ENCODE results near the gene EML6. TPM values are rescaled to one million over a fixed set of nuclear protein-coding genes. Genes with fewer than 3 reads are reported as not detected.

The EML6 gene
- total and polyA plus RNA-seq, 5 donors from 2014 or later = 0.06 to 0.59 (median 0.33) TPM; not detected in 1

- H3K27me3 ChIP-seq (ENCODE audit: control insufficient read depth, insufficient read depth, low read length) = no peaks in the 10 kb centered on the region
- Mint-ChIP-seq H3K27ac (peak overlapping the region; percentile 34 to 95 (median 82)), H3K4me3 (peak overlapping the region in 1 of 4 donors; percentile 42), H3K9me3 (no peaks in the 10 kb centered on the region), H3K36me3 (no peaks in the 10 kb centered on the region), H3K4me1 (peaks cover 42 to 73% (median 58%) of the 10 kb centered on the region in 4 donors), H3K27me3 (no peaks in the 10 kb centered on the region)
- H3K36me3 ChIP-seq (ENCODE audit: control insufficient read depth, insufficient read depth, low read length) = no peaks in the 10 kb centered on the region
- no peak overlapping the region for H3K4me3 ChIP-seq (ENCODE audit: low read depth, low read length)
- no peak for DNase-seq
- no peak overlapping the region for H3K27ac ChIP-seq (ENCODE audit: insufficient read depth, low read length, poor library complexity, severe bottlenecking)
- no peak for ATAC-seq (ENCODE audit: low read depth in 2 of 2)
- H3K4me1 ChIP-seq (ENCODE audit: control insufficient read depth, insufficient read depth, low read length, poor library complexity, severe bottlenecking) = peaks cover 40% of the 10 kb centered on the region
- no peaks in the 10 kb centered on the region for H3K9me3 ChIP-seq (ENCODE audit: control insufficient read depth in 2 of 2, low read length in 2 of 2)
Measured at GRCh38 chr2:55012672-55013484, 289.4 kb downstream of the EML6 start.

- no peaks in the 10 kb centered on the region for H3K9me3 Mint-ChIP-seq
- no peaks in the 10 kb centered on the region for H3K36me3 ChIP-seq (ENCODE audit: control insufficient read depth, insufficient read depth, low read length)
- H3K27me3 ChIP-seq (ENCODE audit: control insufficient read depth, insufficient read depth, low read length) = no peaks in the 10 kb centered on the region
- DNase-seq (peak in 1 of 3 donors; percentile 12), ATAC-seq (ENCODE audit: low read depth in 2 of 2) (no peak)
- no peak overlapping the region for H3K4me3 ChIP-seq (ENCODE audit: low read depth, low read length)
- no peak overlapping the region for H3K4me3 Mint-ChIP-seq
- peak overlapping the region in 1 of 3 donors; percentile 95 for H3K27ac Mint-ChIP-seq
- H3K27me3 Mint-ChIP-seq = no peaks in the 10 kb centered on the region
- H3K36me3 Mint-ChIP-seq = peaks cover 5% of the 10 kb centered on the region
- peaks cover 31% of the 10 kb centered on the region for H3K4me1 ChIP-seq (ENCODE audit: control insufficient read depth, insufficient read depth, low read length, poor library complexity, severe bottlenecking)
- peaks cover 42 to 75% (median 66%) of the 10 kb centered on the region in 4 donors for H3K4me1 Mint-ChIP-seq
- no peak overlapping the region for H3K27ac ChIP-seq (ENCODE audit: insufficient read depth, low read length, poor library complexity, severe bottlenecking)
- no peaks in the 10 kb centered on the region for H3K9me3 ChIP-seq (ENCODE audit: control insufficient read depth in 2 of 2, low read length in 2 of 2)
Measured at GRCh38 chr2:55013936-55014335, 290.5 kb downstream of the EML6 start.

- Histone ChIP-seq H3K9me3 (ENCODE audit: control insufficient read depth in 2 of 2, low read length in 2 of 2) (no peaks in the 10 kb centered on the region), H3K4me1 (ENCODE audit: control insufficient read depth, insufficient read depth, low read length, poor library complexity, severe bottlenecking) (peaks cover 28% of the 10 kb centered on the region), H3K4me3 (ENCODE audit: low read depth, low read length) (no peak overlapping the region), H3K27ac (ENCODE audit: insufficient read depth, low read length, poor library complexity, severe bottlenecking) (no peak overlapping the region), H3K36me3 (ENCODE audit: control insufficient read depth, insufficient read depth, low read length) (no peaks in the 10 kb centered on the region), H3K27me3 (ENCODE audit: control insufficient read depth, insufficient read depth, low read length) (no peaks in the 10 kb centered on the region)
- H3K36me3 Mint-ChIP-seq = peaks cover 18% of the 10 kb centered on the region
- H3K4me3 Mint-ChIP-seq = no peak overlapping the region
- H3K4me1 Mint-ChIP-seq = peaks cover 42 to 78% (median 65%) of the 10 kb centered on the region in 4 donors
- peaks cover 0 to 5% (median 0%) of the 10 kb centered on the region in 7 donors for H3K9me3 Mint-ChIP-seq
- H3K27ac Mint-ChIP-seq = peak overlapping the region in 1 of 3 donors; percentile 10
- H3K27me3 Mint-ChIP-seq = no peaks in the 10 kb centered on the region
- DNase-seq (peak; percentile 18 to 53 (median 43)), ATAC-seq (ENCODE audit: low read depth in 2 of 2) (peak in 1 of 2 donors; percentile 40)
Measured at GRCh38 chr2:55014962-55015939, 291.8 kb downstream of the EML6 start.

- peaks cover 37 to 63% (median 49%) of the 10 kb centered on the region in 4 donors for H3K4me1 Mint-ChIP-seq
- Histone ChIP-seq H3K27ac (ENCODE audit: insufficient read depth, low read length, poor library complexity, severe bottlenecking) (no peak overlapping the region), H3K27me3 (ENCODE audit: control insufficient read depth, insufficient read depth, low read length) (no peaks in the 10 kb centered on the region), H3K9me3 (ENCODE audit: control insufficient read depth in 2 of 2, low read length in 2 of 2) (no peaks in the 10 kb centered on the region), H3K36me3 (ENCODE audit: control insufficient read depth, insufficient read depth, low read length) (no peaks in the 10 kb centered on the region), H3K4me3 (ENCODE audit: low read depth, low read length) (no peak overlapping the region), H3K4me1 (ENCODE audit: control insufficient read depth, insufficient read depth, low read length, poor library complexity, severe bottlenecking) (peaks cover 9% of the 10 kb centered on the region)
- ATAC-seq (ENCODE audit: low read depth in 2 of 2) (no peak), DNase-seq (no peak)
- no peaks in the 10 kb centered on the region for H3K27me3 Mint-ChIP-seq
- H3K36me3 Mint-ChIP-seq = peaks cover 23% of the 10 kb centered on the region
- H3K9me3 Mint-ChIP-seq = peaks cover 0 to 5% (median 0%) of the 10 kb centered on the region in 7 donors
- H3K27ac Mint-ChIP-seq = no peak overlapping the region
- H3K4me3 Mint-ChIP-seq = peak overlapping the region in 1 of 4 donors; percentile 7
Measured at GRCh38 chr2:55017428-55017827, 294.0 kb downstream of the EML6 start.

GRCh38 chr2:55017880-55018279, 294.4 kb downstream of the EML6 start:
- H3K4me1 Mint-ChIP-seq = peaks cover 32 to 59% (median 44%) of the 10 kb centered on the region in 4 donors

GRCh38 chr2:55018619-55019018, 295.2 kb downstream of the EML6 start:
- peaks cover 10% of the 10 kb centered on the region for H3K4me1 ChIP-seq (ENCODE audit: control insufficient read depth, insufficient read depth, low read length, poor library complexity, severe bottlenecking)
- Mint-ChIP-seq H3K4me1 (peaks cover 28 to 52% (median 41%) of the 10 kb centered on the region in 4 donors), H3K27me3 (no peaks in the 10 kb centered on the region), H3K36me3 (peaks cover 23% of the 10 kb centered on the region), H3K4me3 (peak overlapping the region in 1 of 4 donors; percentile 30), H3K9me3 (peaks cover 0 to 5% (median 0%) of the 10 kb centered on the region in 7 donors), H3K27ac (no peak overlapping the region)
- H3K27me3 ChIP-seq (ENCODE audit: control insufficient read depth, insufficient read depth, low read length) = no peaks in the 10 kb centered on the region
- no peak overlapping the region for H3K27ac ChIP-seq (ENCODE audit: insufficient read depth, low read length, poor library complexity, severe bottlenecking)
- H3K9me3 ChIP-seq (ENCODE audit: control insufficient read depth in 2 of 2, low read length in 2 of 2) = no peaks in the 10 kb centered on the region
- ATAC-seq (ENCODE audit: low read depth in 2 of 2) = no peak
- H3K4me3 ChIP-seq (ENCODE audit: low read depth, low read length) = no peak overlapping the region
- DNase-seq = no peak
- no peaks in the 10 kb centered on the region for H3K36me3 ChIP-seq (ENCODE audit: control insufficient read depth, insufficient read depth, low read length)

More at GRCh38 chr2:55017880-55018279, 294.4 kb downstream of the EML6 start:
- H3K9me3 ChIP-seq (ENCODE audit: control insufficient read depth in 2 of 2, low read length in 2 of 2) = no peaks in the 10 kb centered on the region
- H3K27ac ChIP-seq (ENCODE audit: insufficient read depth, low read length, poor library complexity, severe bottlenecking) = no peak overlapping the region
- H3K36me3 ChIP-seq (ENCODE audit: control insufficient read depth, insufficient read depth, low read length) = no peaks in the 10 kb centered on the region
- no peak overlapping the region for H3K4me3 ChIP-seq (ENCODE audit: low read depth, low read length)
- H3K27me3 ChIP-seq (ENCODE audit: control insufficient read depth, insufficient read depth, low read length) = no peaks in the 10 kb centered on the region
- Mint-ChIP-seq H3K36me3 (peaks cover 23% of the 10 kb centered on the region), H3K27ac (peak overlapping the region in 1 of 3 donors; percentile 3), H3K4me3 (peak overlapping the region in 1 of 4 donors; percentile 7), H3K27me3 (no peaks in the 10 kb centered on the region), H3K9me3 (peaks cover 0 to 5% (median 0%) of the 10 kb centered on the region in 7 donors)
- no peak for ATAC-seq (ENCODE audit: low read depth in 2 of 2)
- peaks cover 8% of the 10 kb centered on the region for H3K4me1 ChIP-seq (ENCODE audit: control insufficient read depth, insufficient read depth, low read length, poor library complexity, severe bottlenecking)
- no peak for DNase-seq

GRCh38 chr2:55019526-55020258, 296.2 kb downstream of the EML6 start:
- Histone ChIP-seq H3K27ac (ENCODE audit: insufficient read depth, low read length, poor library complexity, severe bottlenecking) (peak overlapping the region; percentile 10), H3K9me3 (ENCODE audit: control insufficient read depth in 2 of 2, low read length in 2 of 2) (no peaks in the 10 kb centered on the region), H3K36me3 (ENCODE audit: control insufficient read depth, insufficient read depth, low read length) (no peaks in the 10 kb centered on the region), H3K4me1 (ENCODE audit: control insufficient read depth, insufficient read depth, low read length, poor library complexity, severe bottlenecking) (peaks cover 12% of the 10 kb centered on the region), H3K4me3 (ENCODE audit: low read depth, low read length) (no peak overlapping the region), H3K27me3 (ENCODE audit: control insufficient read depth, insufficient read depth, low read length) (no peaks in the 10 kb centered on the region)
- H3K4me3 Mint-ChIP-seq = peak overlapping the region in 2 of 4 donors; percentile 33 to 61
- peak overlapping the region in 2 of 3 donors; percentile 3 to 58 for H3K27ac Mint-ChIP-seq
- DNase-seq (no peak), ATAC-seq (ENCODE audit: low read depth in 2 of 2) (no peak)
- no peaks in the 10 kb centered on the region for H3K27me3 Mint-ChIP-seq
- peaks cover 23% of the 10 kb centered on the region for H3K36me3 Mint-ChIP-seq
- H3K9me3 Mint-ChIP-seq = peaks cover 0 to 5% (median 0%) of the 10 kb centered on the region in 7 donors
- H3K4me1 Mint-ChIP-seq = peaks cover 28 to 43% (median 38%) of the 10 kb centered on the region in 4 donors
